K562 treated with DMSO at 1 percent for 48 hours (cell line): ENCODE results near the gene GRM4. TPM values are rescaled to one million over a fixed set of nuclear protein-coding genes. Genes with fewer than 3 reads are reported as not detected.

Experiments used
- total RNA-seq: library from RNA; unstranded; fragments of 300-600 nt; gene quantifications from 2 replicates; pipeline ENCODE4 v1.2.3, GENCODE V29; 2022; ENCODE audit warnings: low replicate concordance; ENCODE audit errors: extremely low read depth

GRM4 gene
- total RNA-seq = not detected in 2 replicates

GRCh38 chr6:34146021-34146782 lies at the start of gene GRM4:
GRM4 (minus strand) TSS chr6:34146087; CDS start chr6:34133496, 12,591 bp downstream.

Other genes starting within 250 kb of the GRM4 start
- 996 and 1,124 TPM in 2 replicates for gene HMGA1, start 90.8 kb upstream of the GRM4 start, total RNA-seq
- gene SMIM29, start 102.9 kb upstream of the GRM4 start, total RNA-seq = not detected in 2 replicates
- gene NUDT3, start 246.6 kb upstream of the GRM4 start, total RNA-seq = not detected in 2 replicates